CD4-positive, alpha-beta T cell treated with Interleukin-2 at 100 ng/mL for 4 hours (primary cell): Measurements from ENCODE around the gene UST.
A peak's percentile ranks its signal among the peaks of the same experiment; 100 is the strongest.
"Not testable (repeated sequence)": the region's sequence is repeated elsewhere in the genome, so short reads cannot be mapped to it uniquely, and the experiment has no call there.

Experiments used
- DNase-seq: peaks from one replicate; pipeline ENCODE4 v3.0.0-alpha.2; 2020; ENCODE audit warnings: low spot score

Gene UST

GRCh38 chr6:148904896-148905870, 158.4 kb downstream of the UST start:
- DNase-seq = no peak

DNA sequence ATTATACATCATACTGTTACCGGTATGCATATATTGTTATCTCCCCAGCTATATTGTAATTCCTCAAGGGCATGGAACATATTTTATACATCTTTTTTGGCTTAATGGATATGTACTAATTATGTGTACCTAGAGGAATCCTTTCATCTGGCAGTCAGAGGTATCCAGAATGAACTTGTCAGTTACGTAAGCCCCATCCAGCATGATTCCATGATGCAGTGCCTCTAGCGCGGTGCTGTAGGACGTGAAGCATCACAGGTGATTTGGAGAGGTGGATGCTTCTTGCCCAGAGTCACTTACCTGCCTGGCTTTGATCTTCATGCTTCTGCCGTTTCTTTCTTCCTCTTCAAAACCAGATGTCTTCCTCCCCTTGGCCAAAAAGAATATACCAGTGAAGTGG, 159.1 kb downstream of the UST start:
- DNase-seq = no peak

GRCh38 chr6:148906386-148906785, 159.6 kb downstream of the UST start:
- DNase-seq = no peak

DNA sequence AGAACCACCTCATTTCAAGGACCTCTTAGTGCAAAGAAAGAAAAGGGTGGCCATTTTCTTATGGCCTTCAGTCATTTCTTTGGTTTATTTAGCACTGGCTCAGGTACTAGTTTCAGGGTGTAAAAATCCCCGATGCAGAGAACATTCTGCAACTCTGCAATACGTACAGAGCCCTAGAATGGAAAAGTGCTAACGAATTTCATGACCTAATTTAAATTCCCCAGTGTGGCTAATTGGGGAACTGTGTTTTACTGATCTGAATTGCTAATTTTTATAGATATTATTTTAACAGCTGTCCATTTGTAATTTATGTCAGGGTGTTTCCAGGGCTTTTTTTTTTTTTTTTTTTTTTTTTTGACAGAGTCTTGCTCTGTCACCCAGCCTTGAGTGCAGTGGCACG, 160.7 kb downstream of the UST start:
- DNase-seq = no peak

DNA sequence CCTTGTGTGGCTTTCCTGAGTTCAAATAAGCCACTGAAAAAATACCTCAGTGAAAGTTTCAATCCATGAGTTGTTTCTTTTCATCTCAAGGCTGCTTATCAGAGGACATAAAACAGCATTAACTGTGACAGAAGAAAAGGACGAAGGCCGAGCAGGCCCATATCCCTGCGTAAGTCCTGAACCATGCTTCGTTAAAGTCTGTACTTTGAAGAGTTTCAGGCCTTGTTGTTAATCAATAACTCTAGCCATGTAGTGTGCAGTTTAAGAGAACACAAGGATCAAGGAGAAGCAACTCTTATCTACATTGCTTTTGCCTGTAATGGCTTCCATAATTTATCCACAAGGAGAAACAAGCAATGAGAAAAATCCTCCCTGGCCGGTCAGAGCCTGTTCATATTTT, 165.4 kb downstream of the UST start:
- no peak for DNase-seq

DNA sequence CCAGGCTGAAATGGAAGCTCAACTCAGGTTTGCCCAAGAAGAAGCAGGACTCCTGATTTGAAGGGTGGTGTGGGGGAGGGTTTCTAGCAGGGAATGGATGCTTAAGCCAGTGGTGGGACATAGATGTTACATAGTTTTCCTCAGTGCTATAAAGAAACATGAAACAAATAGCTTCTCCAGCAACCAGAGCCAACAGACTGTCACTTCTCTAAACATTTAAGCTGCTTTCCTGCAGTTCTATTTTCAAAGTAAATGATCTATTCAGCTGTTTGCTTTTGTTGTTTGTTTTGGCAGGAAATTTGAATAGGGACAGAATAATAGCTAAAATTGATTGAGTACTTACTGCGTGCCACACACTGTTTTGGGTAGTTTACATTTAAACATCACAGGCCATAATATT, 169.0 kb downstream of the UST start:
- no peak for DNase-seq

DNA sequence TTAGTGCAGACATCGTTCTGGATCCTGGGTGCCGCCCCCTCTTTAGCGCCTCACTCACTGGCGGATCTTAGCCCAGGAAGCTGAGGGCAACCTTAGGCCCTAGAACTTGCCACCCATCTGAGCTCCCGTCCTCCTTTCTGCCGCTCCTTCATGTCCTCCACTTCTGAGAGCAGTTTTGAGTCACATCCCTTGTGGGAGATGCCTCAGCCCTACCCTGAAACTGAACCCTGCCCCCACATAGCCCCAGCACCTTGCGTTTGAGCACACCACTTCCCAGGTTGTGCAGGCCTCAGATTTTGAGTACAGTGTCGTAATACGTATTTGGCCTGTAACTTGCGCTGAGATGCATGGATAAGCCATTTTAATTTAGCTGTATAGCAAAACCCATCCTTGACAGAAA, 169.7 kb downstream of the UST start:
- not testable (repeated sequence) for DNase-seq

- no peak for DNase-seq
Measured at GRCh38 chr6:148924226-148925012, 177.6 kb downstream of the UST start.

DNA sequence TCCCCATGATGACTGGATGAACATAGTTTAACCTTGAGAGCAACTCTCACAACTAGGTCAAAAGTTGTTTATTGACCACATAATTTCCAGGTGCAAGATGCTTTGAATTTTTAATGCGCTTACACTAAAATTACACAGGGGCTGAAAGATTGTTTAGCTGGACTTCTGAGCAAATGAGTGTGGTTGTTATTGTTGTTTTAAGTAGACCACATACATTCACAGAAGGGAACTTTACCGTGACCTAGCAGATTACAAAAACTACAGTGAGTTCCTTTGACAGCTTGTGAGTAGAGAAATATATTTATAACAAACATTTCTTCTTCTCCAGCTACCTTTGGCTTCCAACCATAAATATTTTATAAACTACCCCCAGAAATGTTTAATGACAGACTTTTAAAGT, 178.9 kb downstream of the UST start:
- DNase-seq = no peak

DNA sequence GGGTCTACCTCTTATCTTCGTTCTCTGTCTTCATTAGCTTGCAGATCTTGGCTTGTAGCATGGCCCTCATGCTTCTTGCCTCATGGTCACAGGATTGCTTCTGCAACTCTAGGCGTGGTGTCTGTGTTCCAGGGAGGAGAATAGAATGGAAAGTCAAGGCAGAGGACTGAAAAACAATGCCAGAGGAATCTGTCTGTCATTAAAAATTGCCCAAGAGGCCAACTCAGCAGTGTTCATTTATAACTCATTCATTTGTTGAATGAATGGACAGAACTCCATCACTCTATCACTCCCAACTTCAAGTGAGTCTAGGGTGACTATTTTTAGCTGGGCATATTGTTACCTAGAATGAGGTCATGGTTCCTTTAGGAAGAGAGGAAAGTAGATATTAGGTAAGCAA, 179.6 kb downstream of the UST start:
- DNase-seq = no peak

DNA sequence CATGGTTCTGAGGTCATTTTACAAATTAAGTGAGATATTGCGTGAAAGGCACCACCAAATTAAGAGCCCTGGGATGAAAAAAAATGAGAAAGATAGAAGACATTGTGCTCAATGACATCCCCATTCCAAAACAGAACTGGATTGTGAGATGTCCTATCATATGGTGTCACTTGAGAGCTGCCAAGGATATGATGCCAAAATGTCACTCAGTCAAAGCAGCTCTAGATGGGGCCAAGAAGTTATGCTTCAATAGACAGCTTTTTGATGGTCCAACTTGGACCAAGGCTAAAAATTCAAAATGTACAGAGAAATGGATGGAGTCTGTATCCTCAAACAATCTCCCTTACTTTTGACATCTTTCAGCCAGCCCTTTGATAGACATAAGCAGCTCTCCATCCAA, 180.8 kb downstream of the UST start:
- no peak for DNase-seq

GRCh38 chr6:148928811-148929210, 182.0 kb downstream of the UST start:
- DNase-seq = no peak

DNA sequence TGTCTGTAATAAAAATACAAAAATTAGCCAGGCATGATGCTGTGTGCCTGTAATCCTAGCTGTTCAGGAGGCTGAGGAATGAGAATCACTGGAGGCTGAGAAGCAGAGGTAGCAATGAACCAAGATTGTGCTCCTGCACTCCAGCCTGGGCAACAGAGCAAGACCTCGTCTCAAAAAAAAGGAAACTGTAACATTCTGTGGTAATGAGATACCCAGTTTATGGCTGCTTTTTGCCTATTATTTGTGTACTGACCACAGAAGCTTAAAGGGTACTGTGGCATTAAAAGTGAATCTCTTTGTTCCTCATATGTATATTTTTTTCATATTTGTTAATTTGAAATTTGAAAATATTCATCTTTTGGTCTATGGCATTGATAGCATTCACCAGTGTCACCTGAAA, 185.4 kb downstream of the UST start:
- DNase-seq = no peak

- no peak for DNase-seq
Measured at GRCh38 chr6:148932731-148933130, 185.9 kb downstream of the UST start.

- no peak for DNase-seq
Measured at GRCh38 chr6:148934539-148934938, 187.7 kb downstream of the UST start.

- DNase-seq = no peak
Measured at GRCh38 chr6:148934961-148935360, 188.1 kb downstream of the UST start.

DNA sequence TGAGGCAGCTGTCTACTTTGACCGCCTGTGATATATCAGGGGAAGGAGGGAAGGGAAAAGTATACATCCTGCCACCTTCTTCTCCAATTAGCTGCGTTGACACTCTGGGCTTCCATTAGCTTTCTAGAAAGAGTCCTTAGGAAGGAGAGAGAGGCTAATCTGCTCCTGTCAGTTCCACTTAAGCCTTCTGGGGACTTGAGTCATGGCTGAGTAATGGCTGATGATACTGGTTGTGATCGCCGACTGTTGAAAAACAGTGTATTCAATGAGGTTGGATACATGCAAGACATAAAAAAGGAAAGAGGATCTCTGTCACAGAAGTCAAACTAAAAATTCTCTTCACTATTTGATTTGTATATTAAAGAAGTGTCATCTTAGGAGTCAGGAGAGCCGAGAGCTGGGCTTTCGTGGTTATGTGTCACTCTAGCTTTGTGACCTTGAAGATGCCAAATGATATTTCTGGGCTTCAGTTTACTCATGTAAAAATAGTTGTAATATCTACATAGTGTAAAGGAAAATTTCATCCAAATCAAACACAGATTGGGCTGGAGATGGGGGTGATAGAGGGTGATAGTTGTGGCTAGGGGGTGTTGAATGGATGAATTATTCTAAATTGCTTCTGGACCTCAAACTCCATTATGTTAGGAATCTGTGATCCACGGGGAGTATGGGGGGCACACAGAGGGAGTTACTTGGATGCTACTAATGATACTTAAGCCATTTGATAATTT, 189.0 kb downstream of the UST start:
- no peak for DNase-seq

- DNase-seq = no peak
Measured at GRCh38 chr6:148943451-148943850, 196.6 kb downstream of the UST start.

GRCh38 chr6:148944608-148945007, 197.8 kb downstream of the UST start:
- no peak for DNase-seq

DNA sequence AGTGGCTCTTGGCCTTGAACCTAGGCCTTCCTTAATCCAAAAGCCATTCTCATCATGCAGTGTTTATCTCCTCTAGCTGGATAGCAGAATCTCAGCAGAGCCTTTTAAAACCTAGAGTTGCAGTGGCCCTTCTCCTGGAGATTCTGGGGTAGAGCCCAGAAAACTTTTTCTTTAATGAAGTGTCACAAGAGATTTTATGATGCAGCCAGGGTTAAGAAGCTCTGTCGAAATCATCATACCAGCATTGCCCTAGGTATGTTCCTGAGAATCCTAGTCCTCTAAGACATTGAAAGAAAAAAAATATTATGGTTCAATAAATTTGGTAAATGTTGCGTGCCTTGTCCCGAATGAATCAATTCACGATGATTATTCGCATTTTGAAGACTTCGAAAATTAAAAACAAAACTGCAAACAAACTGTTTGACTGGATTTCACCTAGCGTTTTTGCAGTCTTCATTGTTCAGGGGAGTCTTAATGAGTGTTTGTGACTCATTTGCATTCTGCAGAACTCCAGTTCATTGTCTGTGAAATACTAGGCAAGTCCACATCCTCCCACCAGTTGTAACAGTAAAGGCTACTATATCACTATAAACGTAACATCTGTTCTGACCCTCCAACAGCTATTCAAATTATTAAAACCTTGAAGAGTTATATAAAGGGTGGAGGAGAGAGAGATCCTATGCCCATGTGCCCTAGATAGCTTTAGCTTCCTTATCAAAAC, 198.6 kb downstream of the UST start:
- no peak for DNase-seq

GRCh38 chr6:148947621-148948444, 201.0 kb downstream of the UST start:
- peak; percentile 82 for DNase-seq
